Measurements from ENCODE around the gene RAB24.

DNA sequence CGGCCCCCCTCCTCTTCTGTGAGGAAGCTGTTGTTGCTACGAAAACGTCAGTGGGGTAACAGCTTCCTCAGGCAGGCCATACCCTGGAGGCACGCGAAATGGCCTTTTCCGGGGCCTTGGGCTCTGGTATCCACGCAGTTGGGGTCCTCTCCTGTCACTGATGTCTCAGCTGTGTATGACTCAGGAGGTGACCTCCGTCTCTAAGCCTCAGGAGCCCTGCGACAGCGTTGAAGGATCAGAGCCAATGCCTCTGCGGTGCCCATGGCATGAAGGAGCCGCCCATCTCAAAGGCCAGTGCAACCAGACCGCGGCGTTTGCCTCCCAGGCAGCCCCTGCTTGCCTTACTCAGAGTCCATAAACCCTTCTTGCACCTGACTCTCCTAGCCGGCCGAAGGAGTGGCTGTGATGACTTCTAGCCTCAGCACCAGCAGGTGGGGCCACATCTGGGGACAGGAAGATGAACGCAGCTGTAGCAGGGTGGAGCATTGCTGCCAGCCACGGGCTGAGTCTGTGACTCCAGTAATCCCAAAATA is 9.2 kb upstream of the RAB24 start:
- TF ChIP-seq POLR2AphosphoS5 (IDR thresholded peaks at IDR 0.05; ENCODE audit: low read depth, low read length) (peak; percentile 46; the same call in 1 of the 2 replicates), POLR2A (IDR thresholded peaks at IDR 0.05; ENCODE audit: low read depth, low read length) (peak; percentile 41; the same call in 1 of the 2 replicates), TAF1 (IDR thresholded peaks at IDR 0.05; ENCODE audit: borderline replicate concordance, low read depth, low read length) (no peak)

All from GM12892 (cell line).